ENCODE data around the gene GRID1. TPM values are rescaled to one million over a fixed set of nuclear protein-coding genes. Genes with fewer than 3 reads are reported as not detected.

The GRID1 gene
- total RNA-seq, 3 donors from 2014 or later = 2.3 to 8.5 (median 5.9) TPM

DNA sequence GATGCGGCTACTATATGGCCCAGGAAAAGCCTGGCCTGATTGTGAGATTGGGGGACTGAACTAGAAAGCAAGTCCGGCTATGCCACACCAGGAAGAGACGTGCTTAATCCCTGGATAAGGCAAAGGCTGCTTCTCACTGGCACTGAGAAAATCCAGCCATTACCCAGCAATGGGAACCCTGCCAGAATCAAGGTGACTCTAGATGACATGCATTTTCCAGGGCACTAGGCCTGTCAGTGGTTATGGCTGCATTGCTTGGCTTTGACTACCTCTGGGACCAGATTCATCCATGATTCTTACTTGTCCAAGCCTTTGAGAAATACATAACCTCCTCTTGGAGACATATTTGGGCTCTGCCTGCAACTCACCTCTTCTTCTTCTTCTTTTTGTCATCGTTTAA is 317.2 kb downstream of the GRID1 start:
- no peak for TF ChIP-seq POLR2A (IDR thresholded peaks at IDR 0.05)
- no peak for TF ChIP-seq POLR2AphosphoS5 (IDR thresholded peaks at IDR 0.05)
- TF ChIP-seq CTCF (IDR thresholded peaks at IDR 0.05) = no peak
- intact Hi-C loops (cut with DNase I; ENCODE audit: low total_unique reads) = no loop called here
- Histone ChIP-seq H3K9me3 (peaks cover 0 to 5% of the 10 kb centered on the region in 2 donors), H3K27me3 (no peaks in the 10 kb centered on the region), H3K4me1 (no peaks in the 10 kb centered on the region), H3K4me3 (no peak overlapping the region), H3K36me3 (no peaks in the 10 kb centered on the region), H3K27ac (no peak overlapping the region)
- no peak for DNase-seq (ENCODE audit: low spot score in 2 of 2)

DNA sequence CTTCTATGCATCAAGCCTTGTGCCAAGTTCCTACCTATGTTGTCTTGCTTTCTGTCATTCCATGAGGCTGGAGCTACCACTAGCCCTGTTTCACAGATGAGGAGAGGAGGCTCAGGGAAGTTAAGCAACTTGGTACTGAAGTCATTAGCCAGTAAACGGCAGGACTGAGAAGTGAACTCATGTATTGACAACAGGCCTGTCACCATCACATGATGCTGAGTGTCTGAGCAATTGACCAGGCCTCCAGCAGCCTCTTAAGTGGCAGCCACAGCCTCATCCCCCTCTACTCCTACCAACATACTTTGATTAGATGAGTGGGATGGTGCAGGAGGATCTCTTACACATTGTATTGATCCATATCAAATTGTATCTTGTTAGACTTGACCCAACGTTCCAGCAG is 317.6 kb downstream of the GRID1 start:
- Histone ChIP-seq H3K4me3 (no peak overlapping the region), H3K36me3 (no peaks in the 10 kb centered on the region), H3K4me1 (no peaks in the 10 kb centered on the region), H3K9me3 (peaks cover 0 to 5% of the 10 kb centered on the region in 2 donors), H3K27me3 (no peaks in the 10 kb centered on the region), H3K27ac (no peak overlapping the region)
- no peak for TF ChIP-seq CTCF (IDR thresholded peaks at IDR 0.05)
- TF ChIP-seq POLR2A (IDR thresholded peaks at IDR 0.05) = no peak
- TF ChIP-seq POLR2AphosphoS5 (IDR thresholded peaks at IDR 0.05) = no peak
- intact Hi-C loops (cut with DNase I; ENCODE audit: low total_unique reads) = no loop called here
- DNase-seq (ENCODE audit: low spot score in 2 of 2) = no peak

- no peaks in the 10 kb centered on the region for H3K4me1 ChIP-seq
- DNase-seq (ENCODE audit: low spot score in 2 of 2) = no peak
- intact Hi-C loops (cut with DNase I; ENCODE audit: low total_unique reads) = no loop called here
- H3K36me3 ChIP-seq = no peaks in the 10 kb centered on the region
- no peaks in the 10 kb centered on the region for H3K27me3 ChIP-seq
- H3K27ac ChIP-seq = no peak overlapping the region
- peaks cover 0 to 5% of the 10 kb centered on the region in 2 donors for H3K9me3 ChIP-seq
- no peak overlapping the region for H3K4me3 ChIP-seq
- TF ChIP-seq POLR2AphosphoS5 (IDR thresholded peaks at IDR 0.05) (no peak), POLR2A (IDR thresholded peaks at IDR 0.05) (no peak), CTCF (IDR thresholded peaks at IDR 0.05) (no peak)
These were observed 318.0 kb downstream of the GRID1 start for GRCh38 chr10:86048571-86048970.

- H3K27me3 ChIP-seq = no peaks in the 10 kb centered on the region
- DNase-seq (ENCODE audit: low spot score in 2 of 2) = no peak
- no peaks in the 10 kb centered on the region for H3K36me3 ChIP-seq
- no peak overlapping the region for H3K4me3 ChIP-seq
- H3K4me1 ChIP-seq = no peaks in the 10 kb centered on the region
- no peak for TF ChIP-seq POLR2AphosphoS5 (IDR thresholded peaks at IDR 0.05)
- no peak for TF ChIP-seq POLR2A (IDR thresholded peaks at IDR 0.05)
- TF ChIP-seq CTCF (IDR thresholded peaks at IDR 0.05) = no peak
- H3K27ac ChIP-seq = no peak overlapping the region
- intact Hi-C loops (cut with DNase I; ENCODE audit: low total_unique reads) = no loop called here
- peaks cover 0 to 5% of the 10 kb centered on the region in 2 donors for H3K9me3 ChIP-seq
These were observed 319.0 kb downstream of the GRID1 start for GRCh38 chr10:86047588-86047987.

GRCh38 chr10:86046845-86047460 is 319.6 kb downstream of the GRID1 start:
- no peaks in the 10 kb centered on the region for H3K4me1 ChIP-seq
- intact Hi-C loops (cut with DNase I; ENCODE audit: low total_unique reads) = no loop called here
- no peak overlapping the region for H3K27ac ChIP-seq
- TF ChIP-seq POLR2A (IDR thresholded peaks at IDR 0.05) (no peak), CTCF (IDR thresholded peaks at IDR 0.05) (no peak), POLR2AphosphoS5 (IDR thresholded peaks at IDR 0.05) (no peak)
- DNase-seq (ENCODE audit: low spot score in 2 of 2) = no peak
- H3K9me3 ChIP-seq = peaks cover 0 to 5% of the 10 kb centered on the region in 2 donors
- H3K4me3 ChIP-seq = no peak overlapping the region
- no peaks in the 10 kb centered on the region for H3K36me3 ChIP-seq
- H3K27me3 ChIP-seq = no peaks in the 10 kb centered on the region

Measured in breast epithelium (tissue), 4 donors.